Omental fat pad (tissue), 4 donors: ENCODE data around the gene ARL8A. TPM values are rescaled to one million over a fixed set of nuclear protein-coding genes. Genes with fewer than 3 reads are reported as not detected.
"Not testable (repeated sequence)": the region's sequence is repeated elsewhere in the genome, so short reads cannot be mapped to it uniquely, and the experiment has no call there.

Source experiments
- ATAC-seq: fragments of 150-250 bp; one replicate; pipeline ENCODE4 v1.9.1; 2016; ENCODE audit warnings: mild to moderate bottlenecking, moderate library complexity; ENCODE audit not compliant: low FRiP score
- DNase-seq: peaks from one replicate; pipeline ENCODE4 v3.0.0-alpha.2; 2019; ENCODE audit warnings: low spot score
- CTCF ChIP-seq, 3 donors: fragments of 450-650 bp; IDR thresholded peaks; one replicate each; pipeline ENCODE4 v1.5.1; 2016 to 2017; ENCODE audit warnings: antibody characterized with exemption in 3 of 3, mild to moderate bottlenecking in 3 of 3, moderate library complexity in 2 of 3
- total RNA-seq, 4 donors: library from RNA; depleted of rRNA; stranded (reverse); fragments of >200 nt; gene quantifications; one replicate each; pipeline ENCODE4 v1.1.0, GENCODE V29; 2016

ARL8A gene
- total RNA-seq, 4 donors from 2014 or later, result 31.1 to 61.8 (median 43.0) TPM

- no peak for ATAC-seq
- no peak for TF ChIP-seq CTCF (IDR thresholded peaks at IDR 0.05)
Observed at GRCh38 chr1:202181586-202181985, 37.0 kb upstream of the ARL8A start.

DNA sequence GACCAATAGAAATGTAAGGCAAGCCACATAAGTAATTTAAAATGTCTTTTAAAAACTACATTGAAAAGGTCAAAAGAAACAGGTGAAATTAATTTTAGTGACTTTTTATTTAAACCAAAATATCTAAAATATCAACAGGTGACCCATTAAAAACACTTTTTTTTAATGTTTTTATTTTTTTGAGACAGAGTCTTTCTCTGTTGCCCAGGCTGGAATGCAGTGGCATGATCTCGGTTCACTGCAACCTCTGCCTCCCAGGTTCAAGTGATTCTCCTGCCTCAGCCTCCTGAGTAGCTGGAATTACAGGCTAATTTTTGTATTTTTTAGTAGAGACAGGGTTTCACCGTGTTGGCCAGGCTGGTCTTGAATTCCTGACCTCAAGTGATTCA, 36.2 kb upstream of the ARL8A start:
- not testable (repeated sequence) for ATAC-seq, DNase-seq

More at GRCh38 chr1:202181586-202181985, 37.0 kb upstream of the ARL8A start:
- no peak for DNase-seq

DNA sequence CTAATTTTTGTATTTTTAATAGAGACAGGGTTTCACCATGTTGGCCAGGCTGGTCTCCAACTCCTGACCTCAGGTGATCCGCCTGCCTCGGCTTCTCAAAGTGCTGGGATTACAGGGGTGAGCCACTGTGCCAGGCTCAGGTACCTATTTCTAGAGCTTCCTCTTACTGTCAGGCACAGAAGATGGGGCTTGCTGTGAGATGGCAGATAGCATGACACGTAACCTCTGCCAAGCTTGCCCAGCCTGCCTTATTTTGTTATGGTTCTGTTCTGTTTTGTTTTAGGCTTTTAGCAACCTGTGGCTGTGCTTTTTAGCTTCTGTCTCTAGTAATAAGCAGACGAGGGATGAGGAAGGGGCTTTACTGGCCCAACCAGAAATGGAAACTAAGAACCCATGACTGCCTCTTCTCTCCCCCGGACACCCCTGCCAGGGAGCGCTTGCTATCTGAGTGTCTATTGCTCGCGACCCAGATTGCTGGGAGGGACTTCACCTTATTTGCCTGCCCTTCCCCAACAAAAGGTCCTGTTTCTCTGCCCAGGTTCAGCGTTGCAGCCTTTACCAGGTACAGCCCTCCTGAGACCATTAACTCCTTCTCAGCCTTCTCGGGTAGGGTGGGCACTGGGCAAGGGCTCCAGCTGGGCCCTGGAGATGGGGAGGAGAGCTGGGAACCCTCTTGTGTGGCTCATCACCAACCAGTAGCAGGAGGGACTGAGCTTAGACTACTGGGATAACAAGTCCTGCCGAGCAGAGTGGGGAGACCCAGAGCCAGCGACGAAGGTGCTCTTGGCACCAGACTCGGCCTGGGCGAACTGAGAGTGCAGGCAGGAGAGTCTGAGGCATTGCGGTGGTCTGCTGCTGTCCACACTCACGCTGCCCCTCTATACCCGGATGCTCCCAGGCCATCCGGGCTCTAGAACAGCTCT, 35.6 kb upstream of the ARL8A start:
- DNase-seq, result no peak
- no peak for TF ChIP-seq CTCF (IDR thresholded peaks at IDR 0.05)
- no peak for ATAC-seq

GRCh38 chr1:202176949-202177927, 32.7 kb upstream of the ARL8A start:
- no peak for TF ChIP-seq CTCF (IDR thresholded peaks at IDR 0.05)
- ATAC-seq (no peak), DNase-seq (no peak)

- ATAC-seq (no peak), DNase-seq (no peak)
- no peak for TF ChIP-seq CTCF (IDR thresholded peaks at IDR 0.05)
Observed at GRCh38 chr1:202173993-202174392, 29.5 kb upstream of the ARL8A start.

DNA sequence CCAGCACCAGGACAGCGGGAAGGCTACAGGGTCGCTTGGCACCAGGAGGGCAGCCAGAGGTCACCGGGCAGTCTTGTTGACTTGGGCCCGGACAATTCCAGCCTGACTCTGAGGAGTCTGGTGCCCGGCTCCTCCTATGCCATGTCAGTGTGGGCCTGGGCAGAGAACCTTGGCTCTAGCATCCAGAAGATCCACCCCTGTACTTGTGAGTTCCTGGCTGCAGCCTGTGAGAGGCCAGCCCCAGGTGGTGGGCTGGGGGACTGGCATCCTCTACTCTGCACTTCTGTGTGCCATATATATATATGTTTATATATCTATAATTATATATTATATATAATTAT, 27.4 kb upstream of the ARL8A start:
- ATAC-seq (no peak), DNase-seq (no peak)
- no peak for TF ChIP-seq CTCF (IDR thresholded peaks at IDR 0.05)

DNA sequence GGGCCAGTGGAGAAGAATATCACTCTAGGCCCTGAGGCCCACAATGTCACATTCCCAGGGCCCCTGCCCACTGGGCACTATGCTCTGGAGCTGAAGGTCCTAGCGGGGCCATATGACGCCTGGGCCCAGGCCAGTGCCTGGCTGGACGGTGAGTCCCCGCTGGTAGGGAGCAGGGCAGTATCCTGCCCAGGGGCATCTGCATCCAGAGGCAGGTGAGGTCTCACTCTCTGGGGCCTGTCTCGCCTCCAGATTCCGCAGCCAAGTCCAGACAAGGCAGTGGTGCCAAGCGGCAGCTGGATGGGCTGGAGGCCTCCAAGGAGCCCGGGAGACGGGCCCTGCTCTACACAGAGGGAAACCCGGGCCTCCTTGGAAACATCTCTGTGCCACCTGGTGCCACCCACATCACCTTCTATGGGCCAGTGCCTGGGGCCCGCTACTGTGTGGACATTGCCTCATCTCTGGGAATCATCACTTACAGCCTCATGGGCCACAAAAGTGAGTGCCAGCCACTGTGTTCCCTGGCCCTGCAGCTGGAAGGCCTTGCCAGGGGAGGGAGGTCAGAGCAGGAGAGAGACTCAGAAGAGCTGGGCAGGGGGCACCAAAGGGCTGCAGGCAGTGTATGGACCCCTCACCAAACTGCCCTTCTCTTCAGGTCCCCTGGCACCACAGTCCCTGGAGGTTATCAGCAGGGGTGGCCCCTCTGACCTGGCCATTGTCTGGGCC, 26.9 kb upstream of the ARL8A start:
- ATAC-seq, result no peak
- DNase-seq, result no peak
- no peak for TF ChIP-seq CTCF (IDR thresholded peaks at IDR 0.05)
